Measurements from ENCODE around the gene BLOC1S3.

BLOC1S3 gene

GRCh38 chr19:45161738-45162607, 16.6 kb upstream of the BLOC1S3 start:
- no peak for DNase-seq

GRCh38 chr19:45162608-45163143, 15.9 kb upstream of the BLOC1S3 start:
- no peak for DNase-seq

GRCh38 chr19:45163156-45163555, 15.4 kb upstream of the BLOC1S3 start:
- DNase-seq, result no peak

GRCh38 chr19:45163751-45164460, 14.7 kb upstream of the BLOC1S3 start:
- no peak for DNase-seq

GRCh38 chr19:45164577-45165335, 13.8 kb upstream of the BLOC1S3 start:
- peak; percentile 30 for DNase-seq

- DNase-seq, result no peak
Observed at GRCh38 chr19:45166723-45167252, 11.8 kb upstream of the BLOC1S3 start.

- no peak for DNase-seq
Observed at GRCh38 chr19:45168767-45169351, 9.7 kb upstream of the BLOC1S3 start.

- DNase-seq, result no peak
Observed at GRCh38 chr19:45169602-45170001, 9.0 kb upstream of the BLOC1S3 start.

- no peak for DNase-seq
Observed at GRCh38 chr19:45170146-45171106, 8.2 kb upstream of the BLOC1S3 start.

- no peak for DNase-seq
Observed at GRCh38 chr19:45171211-45171623, 7.4 kb upstream of the BLOC1S3 start.

GRCh38 chr19:45172173-45172572, 6.4 kb upstream of the BLOC1S3 start:
- no peak for DNase-seq

- no peak for DNase-seq
Observed at GRCh38 chr19:45172611-45173208, 5.9 kb upstream of the BLOC1S3 start.

GRCh38 chr19:45173816-45174215, 4.8 kb upstream of the BLOC1S3 start:
- peak; percentile 34 for DNase-seq

GRCh38 chr19:45175515-45176345, 2.9 kb upstream of the BLOC1S3 start:
- no peak for DNase-seq

GRCh38 chr19:45177817-45178261, 745 bp upstream of the BLOC1S3 start, which contains the start of gene TRAPPC6A:
Gene TRAPPC6A (minus strand): TSS chr19:45178237. CDS start chr19:45178218, 19 bp downstream.
- peak; percentile 36 for DNase-seq

- DNase-seq, result peak; percentile 27
Observed at GRCh38 chr19:45179072-45179891, 698 bp downstream of the BLOC1S3 start.

GRCh38 chr19:45179892-45180370, 1.3 kb downstream of the BLOC1S3 start:
- no peak for DNase-seq

- DNase-seq, result no peak
Observed at GRCh38 chr19:45180936-45181335, 2.4 kb downstream of the BLOC1S3 start.

All from fibroblast of skin of abdomen (primary cell).